Breast epithelium (tissue), 3 donors: ENCODE results near the gene R3HDM4.

Source experiments
- POLR2A ChIP-seq: fragments of 450-650 bp; IDR thresholded peaks from one replicate; pipeline ENCODE4 v1.6.1; 2016; ENCODE audit warnings: antibody characterized with exemption, mild to moderate bottlenecking, moderate library complexity
- POLR2AphosphoS5 ChIP-seq, 3 donors: sonication (generic); formaldehyde crosslinking; IDR thresholded peaks; one replicate each; pipeline ENCODE4 v1.6.1; 2017; ENCODE audit warnings: antibody characterized with exemption in 3 of 3
- TF ChIP-seq, protein P1 (sequence below), 3 donors: fragments of 450-650 bp; IDR thresholded peaks; one replicate each; pipeline ENCODE4 v1.5.1; 2016 to 2017; ENCODE audit warnings: antibody characterized with exemption in 3 of 3, mild to moderate bottlenecking in 3 of 3, moderate library complexity in 3 of 3

DNA sequence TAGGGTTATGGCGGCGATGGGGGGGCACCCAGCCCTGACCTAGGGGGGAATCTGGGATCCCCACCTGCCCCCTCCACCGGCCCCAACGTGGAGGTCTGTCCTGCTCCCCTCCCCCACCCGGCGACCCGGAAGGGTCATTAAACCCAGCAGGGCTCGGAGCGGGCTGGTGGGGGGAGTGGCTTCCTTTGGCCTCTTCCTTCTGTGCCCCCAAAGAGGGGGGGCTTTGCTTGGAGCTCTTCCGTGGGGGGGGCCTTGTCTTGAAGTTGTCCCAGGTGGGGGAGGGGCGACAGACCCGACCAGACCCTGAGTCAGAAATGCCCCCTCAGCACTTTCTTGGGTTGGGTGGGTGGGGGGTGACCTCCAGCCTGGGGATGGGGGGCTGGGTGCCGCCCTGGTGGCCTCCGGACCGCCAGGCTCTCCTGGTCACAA lies 14.3 kb upstream of the R3HDM4 start:
- TF ChIP-seq, protein P1, sequence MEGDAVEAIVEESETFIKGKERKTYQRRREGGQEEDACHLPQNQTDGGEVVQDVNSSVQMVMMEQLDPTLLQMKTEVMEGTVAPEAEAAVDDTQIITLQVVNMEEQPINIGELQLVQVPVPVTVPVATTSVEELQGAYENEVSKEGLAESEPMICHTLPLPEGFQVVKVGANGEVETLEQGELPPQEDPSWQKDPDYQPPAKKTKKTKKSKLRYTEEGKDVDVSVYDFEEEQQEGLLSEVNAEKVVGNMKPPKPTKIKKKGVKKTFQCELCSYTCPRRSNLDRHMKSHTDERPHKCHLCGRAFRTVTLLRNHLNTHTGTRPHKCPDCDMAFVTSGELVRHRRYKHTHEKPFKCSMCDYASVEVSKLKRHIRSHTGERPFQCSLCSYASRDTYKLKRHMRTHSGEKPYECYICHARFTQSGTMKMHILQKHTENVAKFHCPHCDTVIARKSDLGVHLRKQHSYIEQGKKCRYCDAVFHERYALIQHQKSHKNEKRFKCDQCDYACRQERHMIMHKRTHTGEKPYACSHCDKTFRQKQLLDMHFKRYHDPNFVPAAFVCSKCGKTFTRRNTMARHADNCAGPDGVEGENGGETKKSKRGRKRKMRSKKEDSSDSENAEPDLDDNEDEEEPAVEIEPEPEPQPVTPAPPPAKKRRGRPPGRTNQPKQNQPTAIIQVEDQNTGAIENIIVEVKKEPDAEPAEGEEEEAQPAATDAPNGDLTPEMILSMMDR (IDR thresholded peaks at IDR 0.05), result no peak
- TF ChIP-seq POLR2AphosphoS5 (IDR thresholded peaks at IDR 0.05), result no peak
- TF ChIP-seq POLR2A, result no peak
